HFFc6 (cell line): ENCODE measurements around the gene ATP6V0C. TPM values are rescaled to one million over a fixed set of nuclear protein-coding genes. Genes with fewer than 3 reads are reported as not detected.
"Not testable (repeated sequence)": the region's sequence is repeated elsewhere in the genome, so short reads cannot be mapped to it uniquely, and the experiment has no call there.

ENCODE experiments used
- DNase-seq: peaks from one replicate; pipeline ENCODE4 v3.0.0-alpha.2; 2018
- H3K27ac Mint-ChIP-seq: 2 replicates; pipeline ENCODE4 v1.8.0; 2020; ENCODE audit warnings: mild to moderate bottlenecking, mixed read lengths
- H3K27me3 Mint-ChIP-seq: 2 replicates; pipeline ENCODE4 v1.8.0; 2021; ENCODE audit warnings: mild to moderate bottlenecking, moderate library complexity, mixed read lengths; ENCODE audit not compliant: insufficient read depth
- H3K36me3 Mint-ChIP-seq: 2 replicates; pipeline ENCODE4 v1.8.0; 2021; ENCODE audit warnings: low read depth, mixed read lengths
- H3K4me1 Mint-ChIP-seq: 2 replicates; pipeline ENCODE4 v1.8.0; 2020; ENCODE audit warnings: low read depth, mixed read lengths
- H3K4me3 Mint-ChIP-seq: 2 replicates; pipeline ENCODE4 v1.8.0; 2020; ENCODE audit warnings: mild to moderate bottlenecking, moderate library complexity, mixed read lengths
- H3K9me3 Mint-ChIP-seq: 2 replicates; pipeline ENCODE4 v1.8.0; 2020; ENCODE audit warnings: mild to moderate bottlenecking, mixed read lengths
- total RNA-seq, 6 experiments: library from RNA; stranded (reverse); fragmentation: NEBNext Ultra II Directional; extraction: Animal tissue kit (Norgen Biotek cat#: 25700); gene quantifications; 2 replicates in 1 of 6; 3 replicates in 5 of 6; pipeline ENCODE4 v1.2.3, GENCODE V29; 2021
- TF ChIP-seq, protein P1 (sequence below): fragments of 200-600 bp; sonication (generic); IDR thresholded peaks from 2 replicates; pipeline ENCODE4 v1.5.0; 2021; ENCODE audit warnings: antibody characterized with exemption, mild to moderate bottlenecking

The ATP6V0C gene
- total RNA-seq, 6 experiments from 2014 or later, result 303 to 341 (median 309) TPM

GRCh38 chr16:2476741-2477140 lies 37.0 kb upstream of the ATP6V0C start:
- H3K4me3 Mint-ChIP-seq, result peak overlapping the region; percentile 69; the same call in 1 of the 2 replicates
- H3K9me3 Mint-ChIP-seq, result no peaks in the 10 kb centered on the region
- no peaks in the 10 kb centered on the region; the same call in 1 of the 2 replicates for H3K27me3 Mint-ChIP-seq
- no peaks in the 10 kb centered on the region for H3K36me3 Mint-ChIP-seq
- TF ChIP-seq, protein P1, sequence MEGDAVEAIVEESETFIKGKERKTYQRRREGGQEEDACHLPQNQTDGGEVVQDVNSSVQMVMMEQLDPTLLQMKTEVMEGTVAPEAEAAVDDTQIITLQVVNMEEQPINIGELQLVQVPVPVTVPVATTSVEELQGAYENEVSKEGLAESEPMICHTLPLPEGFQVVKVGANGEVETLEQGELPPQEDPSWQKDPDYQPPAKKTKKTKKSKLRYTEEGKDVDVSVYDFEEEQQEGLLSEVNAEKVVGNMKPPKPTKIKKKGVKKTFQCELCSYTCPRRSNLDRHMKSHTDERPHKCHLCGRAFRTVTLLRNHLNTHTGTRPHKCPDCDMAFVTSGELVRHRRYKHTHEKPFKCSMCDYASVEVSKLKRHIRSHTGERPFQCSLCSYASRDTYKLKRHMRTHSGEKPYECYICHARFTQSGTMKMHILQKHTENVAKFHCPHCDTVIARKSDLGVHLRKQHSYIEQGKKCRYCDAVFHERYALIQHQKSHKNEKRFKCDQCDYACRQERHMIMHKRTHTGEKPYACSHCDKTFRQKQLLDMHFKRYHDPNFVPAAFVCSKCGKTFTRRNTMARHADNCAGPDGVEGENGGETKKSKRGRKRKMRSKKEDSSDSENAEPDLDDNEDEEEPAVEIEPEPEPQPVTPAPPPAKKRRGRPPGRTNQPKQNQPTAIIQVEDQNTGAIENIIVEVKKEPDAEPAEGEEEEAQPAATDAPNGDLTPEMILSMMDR, result no peak
- H3K4me1 Mint-ChIP-seq, result peaks cover 7% of the 10 kb centered on the region; the same call in 1 of the 2 replicates
- H3K27ac Mint-ChIP-seq, result no peak overlapping the region
- DNase-seq, result no peak

DNA sequence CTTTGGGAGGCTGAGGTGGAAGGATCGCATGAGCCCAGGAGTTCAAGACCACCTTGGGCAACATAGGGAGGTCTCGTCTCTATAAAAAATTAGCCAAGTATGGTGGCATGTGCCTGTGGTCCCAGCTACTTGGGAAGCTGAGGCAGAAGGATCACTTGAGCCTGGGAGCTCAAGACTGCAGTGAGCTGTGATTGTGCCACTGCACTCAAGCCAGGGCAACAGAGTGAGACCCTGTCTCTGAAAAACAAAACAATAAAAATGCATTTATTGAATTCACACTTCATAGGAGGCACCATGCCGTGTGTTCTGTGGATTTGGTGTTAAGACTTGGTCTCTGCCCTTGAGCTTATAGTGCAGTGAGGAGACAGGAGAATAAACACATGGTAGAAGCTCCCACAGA lies 36.4 kb upstream of the ATP6V0C start:
- no peak for DNase-seq
- Mint-ChIP-seq H3K4me3 (no peak overlapping the region), H3K9me3 (no peaks in the 10 kb centered on the region), H3K36me3 (no peaks in the 10 kb centered on the region), H3K4me1 (peaks cover 13% of the 10 kb centered on the region), H3K27ac (no peak overlapping the region), H3K27me3 (no peaks in the 10 kb centered on the region; the same call in 1 of the 2 replicates)
- TF ChIP-seq, protein P1, result no peak

DNA sequence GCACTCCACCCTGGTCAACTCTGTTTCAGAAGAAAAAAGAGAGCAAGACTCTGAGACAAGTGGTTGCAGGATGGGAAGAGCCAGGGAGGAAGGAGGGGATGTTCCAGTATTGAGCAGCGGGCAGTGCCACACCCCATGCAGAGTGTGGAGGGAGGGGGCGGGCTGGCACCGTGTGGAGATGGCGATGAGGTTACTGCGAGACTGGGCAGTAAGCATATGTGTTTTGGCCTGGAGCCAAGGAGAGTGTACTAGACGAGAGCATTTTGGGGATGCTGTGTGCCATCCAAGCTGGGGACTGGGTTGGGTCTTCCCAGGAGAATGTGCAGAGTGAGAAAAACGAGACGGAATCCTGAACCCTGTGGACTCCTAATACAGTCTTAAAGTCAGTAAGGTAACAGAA lies 35.5 kb upstream of the ATP6V0C start:
- peaks cover 22% of the 10 kb centered on the region for H3K4me1 Mint-ChIP-seq
- TF ChIP-seq, protein P1, result no peak

GRCh38 chr16:2479996-2480395 lies 33.8 kb upstream of the ATP6V0C start:
- not testable (repeated sequence) for H3K4me3 Mint-ChIP-seq, H3K9me3 Mint-ChIP-seq, H3K27ac Mint-ChIP-seq, H3K36me3 Mint-ChIP-seq, DNase-seq, H3K27me3 Mint-ChIP-seq
- H3K4me1 Mint-ChIP-seq, result peaks cover 28% of the 10 kb centered on the region

More for the DNA sequence above, 35.5 kb upstream of the ATP6V0C start:
- no peaks in the 10 kb centered on the region for H3K9me3 Mint-ChIP-seq
- H3K27ac Mint-ChIP-seq, result no peak overlapping the region
- H3K36me3 Mint-ChIP-seq, result no peaks in the 10 kb centered on the region
- H3K27me3 Mint-ChIP-seq, result peaks cover 5% of the 10 kb centered on the region; the same call in 1 of the 2 replicates
- H3K4me3 Mint-ChIP-seq, result no peak overlapping the region
- DNase-seq, result no peak

DNA sequence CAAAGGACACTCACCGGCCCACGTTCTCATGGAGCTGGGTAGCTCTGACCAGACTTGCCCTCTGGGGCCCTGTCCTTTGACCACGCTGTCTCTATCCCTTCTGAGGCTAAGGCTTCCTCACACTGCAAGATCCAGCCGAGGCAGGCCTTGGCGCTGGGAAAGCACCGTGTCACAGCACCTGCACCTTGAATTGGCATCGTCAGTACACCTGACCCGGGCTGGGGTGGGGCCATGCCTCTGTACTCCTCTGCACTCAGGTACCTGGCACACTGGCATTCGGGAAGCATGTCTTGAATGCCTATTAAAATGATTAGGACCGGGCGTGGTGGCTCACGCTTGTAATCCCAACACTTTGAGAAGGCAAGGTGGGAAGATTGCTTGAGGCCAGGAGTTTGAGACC lies 32.8 kb upstream of the ATP6V0C start:
- Mint-ChIP-seq H3K36me3 (no peaks in the 10 kb centered on the region), H3K4me1 (peaks cover 28% of the 10 kb centered on the region)

GRCh38 chr16:2481676-2482075 lies 32.1 kb upstream of the ATP6V0C start:
- H3K27me3 Mint-ChIP-seq, result peaks cover 5% of the 10 kb centered on the region; the same call in 1 of the 2 replicates
- no peak overlapping the region for H3K4me3 Mint-ChIP-seq
- H3K4me1 Mint-ChIP-seq, result peaks cover 28% of the 10 kb centered on the region
- H3K36me3 Mint-ChIP-seq, result no peaks in the 10 kb centered on the region
- H3K9me3 Mint-ChIP-seq, result no peaks in the 10 kb centered on the region
- no peak for DNase-seq
- peak overlapping the region; percentile 97 for H3K27ac Mint-ChIP-seq
- TF ChIP-seq, protein P1, result no peak

More for the DNA sequence above, 32.8 kb upstream of the ATP6V0C start:
- no peak for DNase-seq
- no peaks in the 10 kb centered on the region for H3K9me3 Mint-ChIP-seq
- no peak overlapping the region for H3K4me3 Mint-ChIP-seq
- no peak overlapping the region for H3K27ac Mint-ChIP-seq
- H3K27me3 Mint-ChIP-seq, result peaks cover 5% of the 10 kb centered on the region; the same call in 1 of the 2 replicates
- TF ChIP-seq, protein P1, result no peak
